Lung microvascular endothelial cell (primary cell): ENCODE results near the gene MYLIP. TPM values are rescaled to one million over a fixed set of nuclear protein-coding genes. Genes with fewer than 3 reads are reported as not detected.
A peak's percentile ranks its signal among the peaks of the same experiment; 100 is the strongest.

Experiments used
- DNase-seq, 2 donors: peaks; one replicate each; pipeline versions ENCODE4 v3.0.0 to v3.0.0-alpha.2; 2010; ENCODE audit warnings: low read depth in 2 of 2
- total RNA-seq: library from RNA; depleted of rRNA; stranded (reverse); fragments of >200 nt; gene quantifications from 2 replicates; pipeline ENCODE4 v1.2.1, GENCODE V29; 2014

Gene MYLIP
- total RNA-seq, 1 donor from 2014 or later: 39.9 TPM

DNA sequence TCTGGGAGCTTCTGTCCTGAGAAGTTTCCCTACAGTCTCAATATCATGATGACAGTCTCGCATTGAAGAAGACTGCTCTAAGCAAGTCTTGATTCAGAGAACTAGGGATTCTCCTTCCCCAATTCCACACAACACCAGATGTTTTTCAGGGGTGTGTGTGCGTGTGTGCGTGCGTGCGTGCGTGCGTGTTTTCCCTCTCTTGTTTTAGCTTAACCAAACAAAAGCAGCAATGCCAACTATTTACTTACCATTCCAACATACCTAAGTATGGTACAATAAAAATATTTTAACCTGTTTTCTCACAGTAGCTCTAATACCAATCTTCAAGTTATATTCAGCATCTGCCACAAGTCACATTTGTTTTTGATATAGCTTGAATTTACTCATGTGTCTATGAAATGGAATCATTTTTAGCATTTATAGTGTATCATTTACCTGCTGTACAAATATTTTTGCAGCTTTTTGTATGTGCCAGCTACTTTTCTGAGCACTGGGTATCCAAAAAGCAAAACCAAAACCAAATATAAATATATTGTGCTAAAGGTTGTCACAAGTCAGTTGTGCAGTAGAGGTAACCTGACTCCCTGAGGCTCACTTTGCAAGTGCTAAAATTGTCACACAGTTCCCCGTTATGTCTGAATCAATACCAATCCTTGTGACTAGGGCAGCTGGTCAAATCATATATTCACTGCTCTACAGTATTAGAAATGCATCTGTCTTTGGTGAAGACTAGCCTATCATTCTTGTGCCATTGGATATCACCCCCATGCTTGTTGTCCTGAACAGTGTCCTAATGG, 21.7 kb upstream of the MYLIP start:
- DNase-seq: no peak

DNA sequence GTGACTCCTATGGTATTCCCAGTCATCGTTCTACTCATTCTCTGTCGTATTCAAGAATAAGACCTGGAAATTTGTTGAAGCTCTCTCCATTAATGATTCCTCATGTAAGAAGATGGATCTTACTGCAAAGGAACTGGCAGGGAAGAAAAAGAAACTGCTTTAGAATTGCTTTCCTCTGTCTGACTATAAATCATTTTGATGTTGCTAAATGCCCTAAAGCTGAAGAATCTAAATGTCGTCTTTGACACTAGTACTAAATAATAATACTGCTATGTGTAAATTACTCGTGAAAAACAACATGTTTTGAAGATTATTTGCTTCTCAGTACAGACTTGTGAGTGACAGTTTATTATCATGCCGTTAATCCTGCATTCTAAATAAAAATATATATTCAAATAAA, 20.5 kb upstream of the MYLIP start:
- DNase-seq: no peak

DNA sequence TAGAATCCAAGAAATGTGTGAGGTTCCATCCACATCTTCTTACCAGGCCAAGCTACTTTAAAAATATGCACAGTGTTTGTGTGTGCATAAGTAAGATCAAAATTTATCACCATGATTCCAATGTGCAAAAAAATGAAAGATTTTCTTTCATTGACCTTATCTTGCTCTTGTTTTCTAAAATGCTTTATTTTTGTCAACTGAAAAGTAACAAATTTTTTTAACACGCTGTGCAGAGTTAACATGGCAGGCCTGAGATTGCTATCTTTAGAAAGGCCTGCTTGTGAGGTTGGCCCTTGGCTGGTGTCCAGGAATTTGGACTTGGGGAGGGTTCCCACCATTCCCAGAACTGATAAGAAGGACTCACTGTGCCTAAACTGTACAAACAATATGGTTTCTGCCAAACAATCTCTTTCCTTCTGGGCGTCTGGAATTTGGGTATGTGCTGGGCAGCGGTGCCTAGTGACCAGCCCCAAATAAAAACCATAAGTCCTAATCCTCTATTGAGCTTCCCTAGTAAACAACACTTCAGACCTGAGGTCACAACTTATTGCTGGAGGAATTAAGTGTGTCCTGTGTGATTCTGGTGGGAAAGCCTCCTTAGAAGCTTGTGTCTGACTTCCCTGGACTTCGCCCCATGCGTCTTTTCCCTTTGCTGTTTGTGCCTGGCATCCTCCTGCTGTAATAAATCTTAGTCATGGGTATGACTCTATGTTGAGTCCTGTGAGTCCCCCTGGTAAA, 19.8 kb upstream of the MYLIP start:
- DNase-seq: no peak

DNA sequence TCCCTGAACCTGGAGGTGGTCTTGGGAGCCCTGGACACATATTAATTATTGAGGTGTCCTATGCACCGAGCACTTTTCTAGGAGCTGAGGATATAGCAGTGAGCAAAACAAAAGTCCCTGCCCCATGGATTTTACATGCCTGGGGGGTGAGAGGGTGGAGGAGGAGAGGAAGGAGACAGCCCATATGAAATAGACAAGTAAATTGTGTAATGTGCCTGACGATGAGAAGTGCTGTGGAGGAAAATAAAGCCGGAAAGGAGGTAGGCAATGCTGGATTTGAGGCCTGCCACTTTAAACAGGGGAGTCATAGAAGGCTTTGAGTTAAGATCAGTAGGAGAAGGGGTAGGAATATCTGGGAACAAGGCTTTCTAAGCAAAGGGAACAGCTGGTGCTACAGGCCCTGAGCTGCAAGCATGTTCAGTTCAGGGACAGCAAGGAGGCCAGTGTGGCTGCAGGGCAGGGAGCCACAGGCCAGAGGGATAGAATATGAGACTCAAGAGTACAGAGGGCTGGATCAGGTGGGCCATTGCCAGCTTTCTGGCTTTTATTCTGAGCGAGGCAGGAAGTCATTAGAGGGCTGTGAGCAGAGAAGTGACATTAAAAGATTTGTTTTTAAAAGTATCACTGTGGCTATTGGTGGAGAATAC, 19.1 kb upstream of the MYLIP start:
- DNase-seq: no peak

DNA sequence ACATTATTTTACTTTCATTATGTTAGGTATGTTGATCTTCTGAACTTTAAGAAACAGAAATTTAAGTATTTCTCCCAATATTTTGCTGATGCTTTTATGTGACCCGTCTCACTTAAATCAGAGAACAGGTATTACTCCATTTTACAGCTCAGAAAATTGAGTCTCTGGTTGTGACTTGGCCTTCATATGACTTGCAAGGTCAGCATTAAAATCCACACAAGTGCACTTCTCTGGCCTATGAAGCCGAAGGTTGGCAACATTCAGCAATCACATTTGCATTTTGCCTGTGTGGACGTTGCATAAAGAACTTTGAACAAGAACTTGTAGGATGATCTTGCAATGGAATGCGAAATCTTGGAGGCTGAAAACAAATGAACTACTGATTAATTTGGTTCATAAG, 10.1 kb upstream of the MYLIP start:
- DNase-seq: no peak

DNA sequence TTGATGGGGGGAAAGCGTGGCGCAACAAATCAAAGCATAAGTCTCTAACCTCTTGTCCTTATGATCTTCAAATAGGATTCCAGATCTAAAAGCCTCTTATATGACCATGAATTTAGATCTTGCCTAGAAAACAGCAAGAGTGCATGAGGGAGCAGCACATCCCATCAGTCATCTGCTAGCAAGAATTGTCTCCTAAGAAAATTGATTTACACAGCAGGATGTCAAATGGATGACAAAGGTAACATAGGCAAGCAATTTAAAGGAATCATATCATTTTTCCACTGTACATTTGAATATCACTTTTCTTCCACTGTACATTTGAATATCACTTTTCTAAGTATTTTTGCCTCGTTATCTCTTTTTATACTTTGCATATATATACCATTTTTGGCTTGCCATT, 7.5 kb upstream of the MYLIP start:
- no peak for DNase-seq

DNA sequence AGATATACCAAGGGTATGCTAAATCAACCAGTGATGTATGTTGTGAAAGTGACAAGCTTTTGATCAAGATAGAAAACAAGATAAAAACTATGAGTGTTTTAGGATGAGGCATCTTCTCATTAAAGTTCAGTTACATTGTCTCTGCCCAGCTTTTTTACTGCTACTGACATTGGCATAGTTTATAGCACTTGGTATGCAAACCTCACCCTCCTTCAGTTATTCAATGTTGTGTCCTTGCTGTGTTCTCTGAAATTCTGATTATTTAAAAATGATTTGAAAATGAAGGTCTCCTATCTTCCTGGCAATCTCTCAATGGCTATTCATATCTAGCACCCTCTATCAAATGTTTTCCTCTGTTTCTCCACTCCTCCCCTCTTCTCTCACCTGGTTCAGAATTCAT, 6.7 kb upstream of the MYLIP start:
- no peak for DNase-seq

DNA sequence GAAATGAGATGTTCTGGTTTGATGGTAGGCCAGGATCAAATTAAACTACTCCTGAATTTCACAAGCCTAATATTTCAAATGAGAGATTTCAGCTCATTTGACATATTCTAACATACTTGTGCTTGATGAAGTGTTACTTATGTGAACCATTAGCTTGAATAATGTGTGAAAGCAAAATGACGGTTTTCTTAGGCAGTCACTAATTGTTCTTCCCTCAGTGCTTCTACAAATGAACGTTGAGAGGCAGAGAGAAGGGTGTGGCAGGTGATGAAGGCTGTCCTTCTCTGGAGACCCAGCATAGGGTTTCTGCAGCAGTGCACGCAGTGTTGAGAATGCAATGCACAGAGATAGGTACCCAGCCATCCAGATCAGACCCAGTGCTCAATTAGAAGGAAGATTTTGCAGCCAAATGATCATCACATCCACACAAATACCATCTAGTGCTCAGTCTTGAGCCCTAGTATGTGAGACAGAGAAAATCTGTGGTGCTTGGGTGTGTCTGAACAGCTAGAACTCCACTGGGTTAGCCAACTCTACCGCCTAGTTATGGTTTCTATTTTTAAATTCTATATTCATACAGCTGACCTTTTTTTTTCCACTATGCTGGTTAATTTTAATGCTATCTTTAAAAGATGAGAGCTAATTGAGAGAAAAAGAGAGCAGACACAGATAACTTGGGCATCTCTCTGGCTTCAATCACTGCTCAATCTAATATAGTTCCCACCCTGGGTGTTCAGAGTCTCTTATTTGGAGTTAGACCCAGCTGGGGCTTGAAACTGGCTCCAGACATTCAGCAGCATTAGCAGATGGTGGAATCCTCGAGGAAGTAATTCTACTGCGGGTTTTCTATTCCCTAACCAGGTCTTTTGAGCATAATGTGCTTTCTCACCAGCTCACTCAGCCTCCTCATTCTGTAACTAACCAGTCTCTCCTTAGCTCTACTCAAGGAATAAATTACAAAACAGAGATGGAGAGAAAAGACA, 4.4 kb upstream of the MYLIP start:
- DNase-seq: no peak

DNA sequence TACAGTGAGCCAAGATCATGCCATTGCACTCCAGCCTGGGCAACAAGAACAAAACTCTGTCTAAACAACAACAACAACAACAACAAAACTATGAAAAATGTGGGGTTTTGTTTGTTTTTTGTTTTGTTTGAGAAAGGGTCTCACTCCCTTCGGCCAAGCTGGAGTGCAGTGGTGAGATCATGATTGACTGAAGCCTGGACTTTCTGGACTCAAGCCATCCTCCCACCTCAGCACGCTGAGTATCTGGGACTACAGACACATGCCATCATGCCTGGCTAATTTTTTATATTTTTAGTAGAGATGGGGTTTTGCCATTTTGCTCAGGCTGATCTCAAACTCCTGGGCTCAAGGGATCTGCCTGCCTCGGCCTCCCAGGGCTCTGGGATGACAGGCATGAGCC, 2.8 kb upstream of the MYLIP start:
- DNase-seq: no peak

DNA sequence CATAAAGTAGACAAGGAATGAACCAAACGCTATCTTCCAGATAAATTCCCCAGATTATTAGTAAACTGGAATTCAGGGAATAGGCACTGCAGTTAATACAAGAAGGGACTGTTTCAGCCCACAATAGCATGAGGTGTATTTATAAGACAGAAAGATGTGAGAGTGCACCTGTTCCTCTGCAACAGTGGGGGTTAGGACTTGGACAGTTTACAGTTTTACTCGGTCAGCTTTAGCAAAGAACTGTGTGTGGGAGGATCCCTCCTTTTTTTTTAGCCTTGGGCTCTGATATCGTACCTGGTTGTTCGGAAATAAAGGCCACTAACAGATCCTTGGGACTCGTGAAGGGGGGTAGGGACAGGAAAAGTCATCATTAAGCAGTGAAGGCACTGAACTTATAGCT, 2.0 kb upstream of the MYLIP start:
- DNase-seq: no peak

DNA sequence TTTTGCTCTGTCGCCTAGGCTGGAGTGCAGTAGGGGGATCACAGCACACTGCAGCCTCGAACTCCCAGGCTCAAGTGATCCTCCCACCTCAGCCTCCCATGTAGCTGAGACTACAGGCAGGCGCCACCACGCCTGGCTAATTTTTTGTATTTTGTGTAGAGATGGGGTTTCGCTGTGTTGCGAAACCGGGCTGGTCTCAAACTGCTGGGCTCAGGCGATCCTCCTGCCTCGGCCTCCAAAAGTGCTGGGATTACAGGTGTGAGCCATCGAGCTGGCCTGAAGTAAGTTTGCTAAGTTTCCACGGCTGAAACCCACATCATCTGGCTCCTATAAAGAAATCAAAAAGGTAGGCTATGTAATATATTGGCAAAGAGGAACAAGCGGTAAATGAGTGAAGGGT, 1.4 kb upstream of the MYLIP start:
- DNase-seq: no peak

DNA sequence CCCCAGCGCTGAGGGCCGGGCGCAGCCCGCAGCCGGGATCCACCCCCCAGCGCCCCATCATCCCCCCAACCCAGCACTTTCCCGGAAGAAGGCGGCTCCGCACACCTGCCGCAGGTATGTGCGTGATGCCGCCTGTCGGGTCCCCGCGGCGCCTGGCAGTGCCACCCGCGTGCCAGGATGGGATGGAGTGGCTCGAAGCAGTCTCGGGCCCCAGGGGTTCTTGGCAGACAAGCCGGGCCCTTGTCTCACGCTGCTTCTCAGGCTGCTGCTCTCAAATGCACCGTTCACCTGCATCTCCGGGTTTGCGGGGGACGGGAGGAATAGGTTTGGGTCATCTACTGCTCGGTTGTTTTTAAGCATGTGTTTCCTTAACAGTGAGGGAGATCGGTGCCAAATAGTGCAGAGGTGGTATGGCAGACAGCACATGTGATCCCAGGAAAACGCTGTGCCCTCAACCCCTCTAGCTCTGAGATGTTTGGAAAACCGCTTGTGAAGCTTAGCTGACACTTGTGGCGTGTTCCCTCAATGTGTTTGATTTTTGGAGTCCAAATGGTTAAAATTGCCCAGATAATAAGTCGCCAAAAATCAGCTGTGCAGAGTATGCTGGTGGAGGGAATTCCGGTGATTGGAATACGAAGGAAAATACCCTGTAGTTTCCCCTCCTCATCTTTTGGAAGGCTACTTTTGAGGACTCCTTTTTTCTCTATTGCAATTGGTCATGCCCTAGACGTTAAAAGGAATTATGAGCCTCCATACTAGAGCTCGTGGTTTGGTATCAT, 926 bp downstream of the MYLIP start:
- DNase-seq: peak; percentile 42 to 56

DNA sequence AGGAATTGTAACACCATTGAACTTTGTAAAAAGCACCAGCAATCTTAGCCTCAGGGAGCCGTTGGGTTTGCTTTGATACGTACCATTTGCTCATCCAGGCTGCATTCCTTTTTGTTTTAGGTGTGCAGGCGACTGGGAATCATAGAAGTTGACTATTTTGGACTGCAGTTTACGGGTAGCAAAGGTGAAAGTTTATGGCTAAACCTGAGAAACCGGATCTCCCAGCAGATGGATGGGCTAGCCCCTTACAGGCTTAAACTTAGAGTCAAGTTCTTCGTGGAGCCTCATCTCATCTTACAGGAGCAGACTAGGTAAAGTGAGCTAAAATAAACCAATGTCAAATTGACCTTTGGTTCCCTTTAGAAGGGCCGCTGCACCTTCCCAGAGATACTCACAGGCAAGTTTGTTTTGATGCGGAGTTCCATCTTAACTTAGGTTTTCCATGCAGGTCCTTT, 1.6 kb downstream of the MYLIP start:
- peak in 1 of 2 donors; percentile 10 for DNase-seq

DNA sequence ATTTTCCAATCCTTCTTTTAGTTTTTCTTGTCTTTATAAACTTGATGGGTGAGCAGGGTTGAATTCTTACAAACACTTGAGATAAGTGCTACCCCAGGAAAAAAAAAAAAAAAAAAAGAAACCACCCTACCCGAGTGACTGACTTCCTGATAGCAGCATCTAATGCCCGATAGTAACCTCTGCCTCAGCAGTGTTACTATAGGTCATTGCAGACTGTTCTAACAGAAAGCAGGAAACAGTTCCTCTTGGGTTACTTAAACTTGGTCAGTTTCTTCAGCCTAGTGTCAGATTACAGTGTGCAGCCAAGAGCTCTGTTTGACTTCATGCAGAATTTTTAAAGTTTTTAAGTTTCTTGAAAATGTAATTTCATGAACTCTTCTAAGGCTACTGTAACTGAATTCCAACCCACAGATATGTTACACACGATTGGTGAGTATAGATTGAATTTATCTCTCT, 2.1 kb downstream of the MYLIP start:
- DNase-seq: peak; percentile 35 to 87

DNA sequence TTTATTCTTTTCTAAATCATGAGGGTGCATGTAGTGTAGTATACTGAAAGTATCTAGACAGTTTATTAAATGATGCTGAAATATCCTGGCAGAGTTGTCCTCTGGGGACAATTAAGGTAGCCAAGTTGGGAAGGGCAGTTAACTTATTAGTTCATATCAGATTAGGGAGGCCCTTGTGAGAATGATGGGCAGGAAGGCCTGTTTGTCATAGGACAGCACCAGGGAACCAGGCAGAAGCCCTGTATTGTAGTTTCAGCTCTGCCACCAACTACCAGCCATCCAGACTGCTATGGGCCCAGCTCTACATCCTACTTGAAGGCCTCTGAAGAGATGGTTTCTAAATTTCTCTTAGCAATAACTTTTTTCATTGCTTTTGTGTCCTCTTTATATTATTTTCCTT, 4.0 kb downstream of the MYLIP start:
- DNase-seq: peak in 1 of 2 donors; percentile 6

DNA sequence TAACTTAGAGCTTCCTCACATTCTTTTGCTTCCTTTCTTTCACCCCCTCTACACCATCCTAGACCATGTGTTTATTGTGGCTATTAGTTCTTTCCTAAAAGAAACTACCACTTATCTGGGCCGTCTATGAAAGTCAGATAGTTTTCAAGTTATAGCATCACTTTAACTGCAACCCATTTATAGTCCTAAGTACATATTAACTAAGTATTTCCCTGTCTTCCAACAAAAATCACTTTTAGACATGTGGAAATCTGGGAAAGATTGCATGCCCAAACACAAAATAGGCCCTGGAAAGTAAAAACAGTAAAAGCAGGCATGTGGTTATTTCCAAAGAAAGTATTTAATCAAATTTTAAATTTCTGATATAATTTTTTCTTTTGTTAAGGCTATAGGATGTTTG, 5.5 kb downstream of the MYLIP start:
- DNase-seq: no peak

DNA sequence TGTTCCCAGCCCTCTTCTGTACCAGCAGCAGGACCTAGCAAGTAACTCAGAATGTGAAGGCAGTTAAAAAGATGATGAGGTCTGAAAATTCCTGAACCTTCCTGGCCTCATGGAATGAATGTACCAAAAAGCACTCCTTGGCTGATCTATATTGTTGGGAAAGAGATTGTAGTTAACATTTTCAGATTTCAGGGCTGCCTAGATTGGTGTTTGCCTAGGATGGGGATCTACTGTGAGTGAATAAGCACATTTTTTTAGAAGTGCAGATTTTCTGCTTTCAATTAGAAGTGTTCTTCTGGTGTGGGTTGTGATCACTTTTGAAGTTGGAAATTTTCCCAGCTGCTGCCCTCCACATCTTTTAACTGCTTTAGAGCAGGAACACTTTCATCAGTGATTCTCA, 6.2 kb downstream of the MYLIP start:
- no peak for DNase-seq

DNA sequence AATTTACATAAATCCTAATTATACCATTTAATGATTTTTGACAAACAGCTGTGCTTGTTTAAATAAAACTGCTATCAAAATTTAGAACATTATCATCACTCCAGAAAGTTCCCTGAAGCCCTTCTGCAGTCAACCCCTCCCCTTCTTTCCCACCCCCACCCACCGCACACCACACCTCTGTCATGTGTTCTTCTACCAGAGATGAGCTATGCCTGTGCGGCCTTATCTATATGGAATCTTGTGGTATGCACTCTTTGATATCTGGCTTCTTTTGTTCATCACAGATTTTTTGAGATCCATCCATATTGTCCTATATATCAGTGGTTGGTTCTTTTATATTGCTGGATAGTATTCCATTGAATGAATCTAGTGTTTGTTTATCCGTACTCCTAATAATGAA, 7.2 kb downstream of the MYLIP start:
- no peak for DNase-seq

DNA sequence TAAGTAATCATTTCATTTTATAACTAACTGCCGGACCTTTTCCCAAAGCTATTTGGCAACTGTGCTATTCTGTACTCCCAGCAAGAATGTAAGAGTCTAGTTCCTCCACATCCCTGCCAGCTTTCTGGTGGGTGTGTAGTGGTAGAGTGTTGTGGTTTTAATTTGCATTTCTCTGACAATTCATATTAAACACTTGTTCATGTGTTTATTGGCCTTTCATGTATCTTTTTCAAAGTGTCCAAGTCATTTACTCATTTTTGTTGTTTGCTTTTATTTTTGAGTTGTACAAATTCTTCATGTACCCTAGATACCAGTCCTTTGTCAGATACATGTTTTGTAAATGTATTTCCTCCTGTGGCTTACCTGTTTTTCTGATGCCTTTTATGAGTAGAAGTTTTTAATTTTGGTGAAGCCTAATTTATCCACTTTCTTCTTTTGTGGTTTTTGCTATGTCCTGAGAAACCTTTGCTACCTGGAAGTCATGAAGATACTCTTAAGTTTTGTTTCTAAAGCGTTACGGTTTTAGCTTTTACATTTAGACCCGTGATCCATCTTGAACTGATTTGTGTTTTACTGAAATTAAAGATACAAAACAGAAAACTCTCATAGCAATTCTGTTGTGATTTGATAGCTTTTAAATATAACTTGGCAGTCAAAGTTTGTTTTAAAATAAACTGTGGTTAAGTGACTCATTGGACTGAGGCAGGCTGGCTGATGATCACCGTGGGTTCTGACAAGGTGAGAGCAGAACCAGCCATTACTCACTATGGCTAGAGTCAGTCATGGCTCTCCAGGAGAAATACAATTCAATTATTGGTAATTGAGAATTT, 8.0 kb downstream of the MYLIP start:
- peak; percentile 27 to 85 for DNase-seq

DNA sequence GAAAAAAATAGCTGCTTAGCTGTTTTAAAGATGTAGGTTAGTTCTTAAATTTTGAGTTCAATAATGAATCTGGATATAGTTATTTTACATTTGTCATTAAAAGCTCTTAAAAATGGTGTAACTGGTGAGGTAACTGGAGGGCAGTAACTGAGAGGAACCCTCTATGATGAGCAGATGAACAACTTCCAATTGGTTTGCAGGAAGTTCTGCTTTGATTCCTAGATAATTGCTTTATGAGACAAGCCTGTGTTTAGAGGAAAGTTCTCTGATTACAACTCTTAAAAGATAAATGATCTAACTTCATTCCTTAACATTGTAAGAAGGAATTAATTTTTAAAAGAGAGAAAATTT, 8.5 kb downstream of the MYLIP start:
- peak in 1 of 2 donors; percentile 11 for DNase-seq
